Thyroid gland (tissue), 4 donors: ENCODE data around the gene SLC9B1.

Experiments
- CTCF ChIP-seq, 6 experiments: fragments of 200-600 bp in 3 of 6; fragments of 450-650 bp in 3 of 6; sonication (generic) in 3 of 6; IDR thresholded peaks; one replicate each; pipeline ENCODE4 v1.5.1; 2016 to 2019; ENCODE audit warnings: antibody characterized with exemption in 6 of 6, mild to moderate bottlenecking in 2 of 6, inconsistent platforms in 1 of 6, moderate library complexity in 1 of 6
- POLR2A ChIP-seq, 2 donors: fragments of 450-650 bp; IDR thresholded peaks; one replicate each; pipeline ENCODE4 v1.6.1; 2017; ENCODE audit warnings: antibody characterized with exemption in 2 of 2, mild to moderate bottlenecking in 2 of 2, moderate library complexity in 1 of 2

GRCh38 chr4:103052779-103053178, 33.3 kb upstream of the SLC9B1 start:
- TF ChIP-seq CTCF (IDR thresholded peaks at IDR 0.05) (no peak), POLR2A (IDR thresholded peaks at IDR 0.05) (no peak)
